ENCODE measurements around the gene MYBPC3. TPM values are rescaled to one million over a fixed set of nuclear protein-coding genes. Genes with fewer than 3 reads are reported as not detected.
"Not testable (repeated sequence)": the region's sequence is repeated elsewhere in the genome, so short reads cannot be mapped to it uniquely, and the experiment has no call there.

The MYBPC3 gene
- total RNA-seq, 1 donor from 2014 or later, result not detected

- DNase-seq (ENCODE audit: low read depth), result no peak
Measured at GRCh38 chr11:47324520-47324919, 28.0 kb downstream of the MYBPC3 start.

DNA sequence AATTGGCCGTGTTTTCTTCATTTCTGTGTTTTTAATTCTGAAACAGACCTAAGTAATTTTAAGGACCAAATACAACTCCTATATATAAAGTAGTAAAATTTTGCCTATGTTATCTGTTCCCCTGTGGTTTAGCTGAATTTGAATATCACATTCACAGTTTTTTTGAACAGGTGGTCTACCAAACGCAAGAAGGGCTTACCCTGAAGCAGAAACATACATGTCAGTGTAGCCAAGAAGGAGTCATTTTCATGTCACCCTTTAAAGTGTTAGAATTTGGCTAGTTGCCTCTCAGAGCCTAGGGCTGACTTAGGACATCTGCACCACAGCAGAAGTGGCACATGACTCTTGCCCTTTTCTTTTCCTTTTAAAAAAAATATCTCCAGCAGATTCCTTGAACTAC lies 34.3 kb downstream of the MYBPC3 start:
- DNase-seq (ENCODE audit: low read depth), result no peak

- no peak for DNase-seq (ENCODE audit: low read depth)
Measured at GRCh38 chr11:47317064-47317828, 35.3 kb downstream of the MYBPC3 start.

DNA sequence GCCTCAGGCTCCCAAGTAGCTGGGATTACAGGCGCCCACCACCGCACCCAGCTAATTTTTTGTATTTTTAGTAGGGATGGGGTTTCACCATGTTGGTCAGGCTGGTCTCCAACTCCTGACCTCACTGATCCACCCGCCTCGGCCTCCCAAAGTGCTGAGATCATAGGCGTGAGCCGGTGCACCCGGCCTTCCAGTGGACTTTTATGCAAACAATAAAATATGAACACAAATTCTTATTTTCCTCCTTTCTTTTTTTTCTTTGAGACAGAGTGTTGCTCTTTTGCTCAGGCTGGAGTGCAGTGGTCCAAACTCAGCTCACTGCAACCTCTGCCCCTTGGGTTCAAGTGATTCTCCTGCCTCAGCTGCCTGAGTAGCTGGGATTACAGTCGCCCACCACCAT lies 36.0 kb downstream of the MYBPC3 start:
- not testable (repeated sequence) for DNase-seq (ENCODE audit: low read depth)

GRCh38 chr11:47314992-47315391 lies 37.5 kb downstream of the MYBPC3 start:
- no peak for DNase-seq (ENCODE audit: low read depth)

DNA sequence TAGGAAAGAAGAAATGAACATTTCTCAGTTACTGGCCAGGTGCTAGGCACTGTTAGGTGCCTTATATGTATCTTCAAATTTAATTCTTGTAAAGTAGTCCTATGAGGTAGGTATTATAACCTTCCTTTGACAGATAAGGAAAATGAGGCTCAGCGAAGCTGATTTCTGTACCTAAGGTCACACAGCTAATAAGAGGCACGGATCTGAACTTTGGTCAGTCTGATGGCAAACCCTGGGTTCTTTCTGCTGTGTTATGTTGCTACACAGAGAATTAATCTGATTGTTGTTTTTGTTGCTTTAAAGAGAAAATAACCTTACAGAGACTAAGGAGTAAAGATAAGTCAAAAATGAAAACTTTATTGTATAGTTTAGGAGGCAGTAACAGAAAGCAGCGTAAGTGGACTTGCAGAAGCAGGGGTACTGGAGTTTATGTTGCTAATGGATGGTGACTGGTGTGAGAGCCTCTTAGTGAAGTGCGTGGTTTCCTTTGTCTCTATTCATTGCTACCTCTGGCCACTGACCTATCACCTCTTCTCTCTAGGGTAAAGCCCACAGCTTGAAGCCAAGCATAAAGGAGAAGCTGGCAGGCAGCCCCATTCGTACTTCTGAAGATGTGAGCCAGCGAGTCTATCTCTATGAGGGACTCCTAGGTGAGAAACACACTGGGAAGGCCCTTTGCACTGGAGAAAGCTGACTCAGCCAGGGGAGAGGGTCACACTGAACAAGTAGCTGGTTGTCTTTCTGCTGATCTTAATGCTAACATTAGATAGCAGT lies 44.3 kb downstream of the MYBPC3 start:
- no peak for DNase-seq (ENCODE audit: low read depth)

GRCh38 chr11:47306484-47306844 lies 46.0 kb downstream of the MYBPC3 start:
- no peak for DNase-seq (ENCODE audit: low read depth)

- peak; percentile 87 for DNase-seq (ENCODE audit: low read depth)
Measured at GRCh38 chr11:47305734-47306483, 46.6 kb downstream of the MYBPC3 start.

DNA sequence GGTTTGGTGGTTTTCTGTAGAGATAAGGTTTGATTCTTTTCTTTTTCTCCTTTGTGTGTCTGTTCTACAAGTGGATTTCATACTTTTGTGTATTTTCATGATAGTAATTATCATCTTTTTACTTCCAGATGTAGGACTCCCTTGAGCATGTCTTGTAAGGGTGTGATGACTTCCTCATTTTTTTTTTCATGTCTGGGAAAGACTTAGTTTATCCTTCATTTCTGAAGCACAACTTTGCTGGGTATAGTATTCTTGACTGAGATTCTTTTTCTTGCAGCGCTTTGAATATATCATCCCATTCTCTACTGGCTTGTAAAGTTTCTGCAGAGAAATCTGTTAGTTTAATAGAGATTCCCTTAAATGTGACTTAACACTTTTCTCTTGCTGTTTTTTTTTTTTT lies 49.6 kb downstream of the MYBPC3 start:
- no peak for DNase-seq (ENCODE audit: low read depth)

DNA sequence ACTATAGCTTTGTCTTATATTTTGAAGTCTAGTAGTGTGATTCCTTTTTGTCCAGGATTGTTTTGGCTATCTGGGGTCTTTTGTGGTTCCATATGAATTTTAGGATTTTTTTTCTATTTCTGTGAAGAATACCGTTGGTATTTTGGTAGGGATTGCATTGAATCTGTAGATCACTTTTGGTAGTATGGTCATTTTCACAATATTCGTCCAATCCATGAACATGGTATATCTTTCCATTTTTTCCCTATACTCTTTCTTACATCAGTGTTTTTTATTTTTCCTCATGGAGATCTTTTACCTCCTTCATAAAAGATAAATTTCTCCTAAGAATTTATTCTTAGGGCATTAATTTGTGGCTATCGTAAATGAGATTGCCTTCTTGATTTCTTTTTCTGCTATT lies 53.4 kb downstream of the MYBPC3 start:
- no peak for DNase-seq (ENCODE audit: low read depth)

GRCh38 chr11:47296045-47296444 lies 56.5 kb downstream of the MYBPC3 start:
- no peak for DNase-seq (ENCODE audit: low read depth)

GRCh38 chr11:47295385-47295784 lies 57.1 kb downstream of the MYBPC3 start:
- DNase-seq (ENCODE audit: low read depth), result no peak

DNA sequence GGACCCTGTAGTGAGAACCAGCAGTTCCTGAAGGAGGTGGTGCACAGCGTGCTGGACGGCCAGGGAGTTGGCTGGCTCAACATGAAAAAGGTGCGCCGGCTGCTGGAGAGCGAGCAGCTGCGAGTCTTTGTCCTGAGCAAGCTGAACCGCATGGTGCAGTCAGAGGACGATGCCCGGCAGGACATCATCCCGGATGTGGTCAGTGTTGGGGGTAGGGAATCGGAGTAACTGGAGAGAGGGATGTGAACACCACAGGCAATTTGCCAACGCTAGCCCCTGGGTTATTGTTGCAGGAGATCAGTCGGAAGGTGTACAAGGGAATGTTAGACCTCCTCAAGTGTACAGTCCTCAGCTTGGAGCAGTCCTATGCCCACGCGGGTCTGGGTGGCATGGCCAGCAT lies 62.6 kb downstream of the MYBPC3 start:
- DNase-seq (ENCODE audit: low read depth), result no peak

GRCh38 chr11:47288066-47288465 lies 64.4 kb downstream of the MYBPC3 start:
- DNase-seq (ENCODE audit: low read depth), result peak; percentile 33

- no peak for DNase-seq (ENCODE audit: low read depth)
Measured at GRCh38 chr11:47285969-47286770, 66.3 kb downstream of the MYBPC3 start.

GRCh38 chr11:47284151-47284550 lies 68.4 kb downstream of the MYBPC3 start:
- DNase-seq (ENCODE audit: low read depth), result no peak

- no peak for DNase-seq (ENCODE audit: low read depth)
Measured at GRCh38 chr11:47282462-47282861, 70.0 kb downstream of the MYBPC3 start.
